Activated naive CD8-positive, alpha-beta T cell treated with anti-CD3 and anti-CD28 coated beads, Interleukin-2, amount 10 ng/mL, durations not matched to agents 7 days and 5 days (primary cell): ENCODE data around the gene MFGE8. TPM values are rescaled to one million over a fixed set of nuclear protein-coding genes. Genes with fewer than 3 reads are reported as not detected.

Experiments used
- ATAC-seq: fragments of 150-1000 bp; cut with Tn5 transposase; one replicate; pipeline ENCODE4 v1.10.0; 2021; ENCODE audit warnings: low read depth, moderate library complexity
- POLR2A ChIA-PET: fragments of 350-600 bp; sonication (Branson Sonifier 250); formaldehyde crosslinking; loops from one replicate; lab custom pipeline; 2021; ENCODE audit warnings: antibody characterized with exemption; lab: Charles Lee
- DNase-seq: peaks from one replicate; pipeline ENCODE4 v3.0.0; 2021
- H3K27ac Mint-ChIP-seq: one replicate; pipeline ENCODE4 v1.8.0; 2022; ENCODE audit warnings: mild to moderate bottlenecking, mixed read lengths
- H3K27me3 Mint-ChIP-seq: one replicate; pipeline ENCODE4 v1.8.0; 2022; ENCODE audit warnings: mild to moderate bottlenecking, moderate library complexity, mixed read lengths
- H3K36me3 Mint-ChIP-seq: one replicate; pipeline ENCODE4 v1.8.0; 2021; ENCODE audit warnings: mild to moderate bottlenecking, mixed read lengths
- H3K4me1 Mint-ChIP-seq: one replicate; pipeline ENCODE4 v1.8.0; 2021; ENCODE audit warnings: mixed read lengths
- H3K4me3 Mint-ChIP-seq: one replicate; pipeline ENCODE4 v1.8.0; 2022; ENCODE audit warnings: mild to moderate bottlenecking, moderate library complexity, mixed read lengths
- H3K9me3 Mint-ChIP-seq: one replicate; pipeline ENCODE4 v1.8.0; 2021; ENCODE audit warnings: mixed read lengths
- total RNA-seq, 2 experiments: library from RNA; stranded (reverse); gene quantifications; one replicate each; pipeline ENCODE4 v1.2.3, GENCODE V29; 2021

Gene MFGE8
- total RNA-seq, 2 experiments from 2014 or later: 94.7 to 100 TPM

- H3K27me3 Mint-ChIP-seq: no peaks in the 10 kb centered on the region
- no peak overlapping the region for H3K27ac Mint-ChIP-seq
- H3K9me3 Mint-ChIP-seq: no peaks in the 10 kb centered on the region
- POLR2A ChIA-PET: no interaction called here
- H3K4me3 Mint-ChIP-seq: no peak overlapping the region
- ATAC-seq (no peak), DNase-seq (no peak)
- peaks cover 15% of the 10 kb centered on the region for H3K4me1 Mint-ChIP-seq
- peaks cover 4% of the 10 kb centered on the region for H3K36me3 Mint-ChIP-seq
Measured at GRCh38 chr15:88890495-88890894, 22.7 kb downstream of the MFGE8 start.

DNA sequence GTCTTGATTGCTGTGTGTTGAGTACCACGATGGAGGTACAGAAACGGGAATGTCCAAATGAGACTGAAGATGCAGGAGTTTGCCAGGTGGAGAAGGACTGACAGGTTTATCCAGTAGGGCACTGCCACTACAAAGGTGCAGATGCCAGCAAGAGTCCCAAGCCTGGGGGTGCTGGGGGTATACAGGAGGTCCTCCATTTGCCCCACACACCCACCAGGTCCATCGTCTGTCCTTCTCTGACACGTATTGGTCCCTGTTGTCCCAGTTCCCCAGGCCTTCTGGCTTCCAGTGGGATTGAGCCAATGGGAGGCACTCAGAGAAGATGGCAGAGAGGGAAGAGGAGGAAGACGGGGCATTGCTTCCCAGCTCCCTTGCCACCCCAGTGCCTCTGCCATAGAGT lies 24.5 kb downstream of the MFGE8 start:
- Mint-ChIP-seq H3K9me3 (no peaks in the 10 kb centered on the region), H3K27ac (no peak overlapping the region), H3K27me3 (no peaks in the 10 kb centered on the region), H3K4me3 (no peak overlapping the region), H3K4me1 (peaks cover 5% of the 10 kb centered on the region), H3K36me3 (peaks cover 13% of the 10 kb centered on the region)
- POLR2A ChIA-PET: no interaction called here
- no peak for ATAC-seq
- DNase-seq: no peak

GRCh38 chr15:88887068-88887580 lies 26.1 kb downstream of the MFGE8 start:
- Mint-ChIP-seq H3K9me3 (no peaks in the 10 kb centered on the region), H3K4me1 (peaks cover 2% of the 10 kb centered on the region), H3K36me3 (peaks cover 14% of the 10 kb centered on the region), H3K4me3 (no peak overlapping the region), H3K27me3 (no peaks in the 10 kb centered on the region), H3K27ac (peak overlapping the region; percentile 52)
- ATAC-seq (no peak), DNase-seq (no peak)
- POLR2A ChIA-PET: no interaction called here

- ATAC-seq (no peak), DNase-seq (no peak)
- H3K4me1 Mint-ChIP-seq: no peaks in the 10 kb centered on the region
- POLR2A ChIA-PET: interaction anchor here (1.0 to 1.2 kb wide), 2 partner anchors 10 to 259 kb away, joined by 3 read pairs; no protein-coding TSS in a partner anchor
- H3K36me3 Mint-ChIP-seq: peaks cover 20% of the 10 kb centered on the region
- H3K27me3 Mint-ChIP-seq: no peaks in the 10 kb centered on the region
- H3K27ac Mint-ChIP-seq: no peak overlapping the region
- H3K4me3 Mint-ChIP-seq: no peak overlapping the region
- no peaks in the 10 kb centered on the region for H3K9me3 Mint-ChIP-seq
Measured at GRCh38 chr15:88882785-88883184, 30.4 kb downstream of the MFGE8 start.

GRCh38 chr15:88881775-88882174 lies 31.4 kb downstream of the MFGE8 start:
- H3K36me3 Mint-ChIP-seq: peaks cover 18% of the 10 kb centered on the region
- no peak for DNase-seq
- no peak overlapping the region for H3K4me3 Mint-ChIP-seq
- H3K4me1 Mint-ChIP-seq: no peaks in the 10 kb centered on the region
- no peak for ATAC-seq
- POLR2A ChIA-PET: no interaction called here
- H3K9me3 Mint-ChIP-seq: no peaks in the 10 kb centered on the region
- H3K27ac Mint-ChIP-seq: no peak overlapping the region
- H3K27me3 Mint-ChIP-seq: no peaks in the 10 kb centered on the region

- Mint-ChIP-seq H3K27ac (no peak overlapping the region), H3K27me3 (no peaks in the 10 kb centered on the region), H3K36me3 (peaks cover 18% of the 10 kb centered on the region), H3K4me1 (no peaks in the 10 kb centered on the region), H3K9me3 (no peaks in the 10 kb centered on the region), H3K4me3 (no peak overlapping the region)
- ATAC-seq (no peak), DNase-seq (no peak)
- POLR2A ChIA-PET: no interaction called here
Measured at GRCh38 chr15:88880944-88881740, 32.0 kb downstream of the MFGE8 start.

DNA sequence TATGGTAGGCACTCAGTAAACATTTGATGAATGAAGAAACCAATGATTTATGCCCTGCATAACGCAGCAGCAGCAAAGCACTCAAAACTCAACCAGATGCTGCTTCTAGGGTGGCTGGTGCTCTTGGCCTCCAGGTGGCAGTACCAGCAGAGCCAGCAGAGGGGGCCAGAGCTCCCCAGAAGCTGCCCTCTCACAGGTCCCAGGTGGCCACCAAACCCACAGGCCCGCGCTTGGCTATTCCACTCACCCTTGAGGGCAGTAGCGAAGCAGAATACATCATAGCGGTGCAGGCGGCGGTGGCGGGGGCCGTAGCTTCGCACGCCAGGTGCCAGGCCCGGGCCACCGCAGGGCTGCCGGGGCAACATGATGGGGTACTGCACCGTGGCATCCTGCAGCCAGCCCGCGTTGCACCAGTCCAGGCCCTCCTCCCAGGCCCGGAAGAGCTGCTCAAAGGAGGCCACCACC lies 34.4 kb downstream of the MFGE8 start:
- Mint-ChIP-seq H3K4me3 (no peak overlapping the region), H3K4me1 (no peaks in the 10 kb centered on the region), H3K27me3 (no peaks in the 10 kb centered on the region), H3K27ac (no peak overlapping the region), H3K9me3 (no peaks in the 10 kb centered on the region), H3K36me3 (peaks cover 11% of the 10 kb centered on the region)
- POLR2A ChIA-PET: interaction anchor here (0.6 to 1.0 kb wide), 2 partner anchors 16 to 25 kb away, joined by 3 read pairs; no protein-coding TSS in a partner anchor
- DNase-seq (peak; percentile 64), ATAC-seq (peak; percentile 74)

DNA sequence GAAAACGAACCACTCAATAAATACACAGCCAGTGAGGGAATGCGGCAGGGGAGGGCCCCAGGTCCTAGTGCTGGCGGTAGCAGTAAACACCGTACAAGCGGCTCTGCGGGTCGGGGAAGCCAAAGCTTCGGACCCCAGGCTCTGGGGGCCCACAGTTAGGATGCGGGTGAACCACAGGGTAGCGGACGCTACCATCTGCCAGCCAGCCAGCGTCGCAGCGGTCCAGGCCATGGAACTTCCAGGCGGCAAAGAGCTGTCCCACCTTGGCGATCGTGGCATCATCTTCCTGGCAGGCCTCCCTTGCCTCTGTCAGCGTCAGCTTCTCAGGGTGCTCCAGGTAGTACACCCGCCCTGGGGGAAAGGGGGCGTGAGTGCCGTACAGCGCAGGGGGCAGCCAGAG lies 35.3 kb downstream of the MFGE8 start:
- H3K4me1 Mint-ChIP-seq: no peaks in the 10 kb centered on the region
- no peak overlapping the region for H3K4me3 Mint-ChIP-seq
- POLR2A ChIA-PET: no interaction called here
- ATAC-seq (no peak), DNase-seq (no peak)
- no peak overlapping the region for H3K27ac Mint-ChIP-seq
- H3K9me3 Mint-ChIP-seq: no peaks in the 10 kb centered on the region
- no peaks in the 10 kb centered on the region for H3K27me3 Mint-ChIP-seq
- H3K36me3 Mint-ChIP-seq: peaks cover 9% of the 10 kb centered on the region

DNA sequence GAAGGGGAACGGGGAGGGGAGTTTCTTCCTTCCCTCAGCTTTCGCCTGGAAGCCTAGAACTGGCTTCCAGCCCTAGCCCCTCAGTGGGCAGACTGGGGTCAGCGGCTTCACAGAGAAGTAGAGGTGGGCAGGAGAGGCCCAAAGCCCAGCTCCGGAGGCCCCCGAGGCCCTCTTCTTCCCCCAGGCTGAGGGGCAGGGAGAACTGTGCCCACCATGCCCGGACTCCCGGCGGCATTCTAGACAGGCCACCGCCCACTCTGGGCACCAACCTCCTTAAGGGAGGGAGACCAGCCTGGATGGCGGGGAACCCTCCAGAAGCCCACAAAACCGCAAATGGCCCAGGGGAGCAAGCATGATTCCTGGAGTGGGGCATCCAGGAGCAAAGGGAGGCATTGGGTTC lies 35.8 kb downstream of the MFGE8 start:
- no peak overlapping the region for H3K4me3 Mint-ChIP-seq
- no peaks in the 10 kb centered on the region for H3K9me3 Mint-ChIP-seq
- DNase-seq: no peak
- H3K27ac Mint-ChIP-seq: no peak overlapping the region
- H3K27me3 Mint-ChIP-seq: no peaks in the 10 kb centered on the region
- POLR2A ChIA-PET: no interaction called here
- H3K36me3 Mint-ChIP-seq: peaks cover 9% of the 10 kb centered on the region
- ATAC-seq: no peak
- no peaks in the 10 kb centered on the region for H3K4me1 Mint-ChIP-seq

- Mint-ChIP-seq H3K4me1 (no peaks in the 10 kb centered on the region), H3K36me3 (peaks cover 7% of the 10 kb centered on the region), H3K4me3 (no peak overlapping the region), H3K9me3 (no peaks in the 10 kb centered on the region), H3K27me3 (no peaks in the 10 kb centered on the region), H3K27ac (no peak overlapping the region)
- ATAC-seq (no peak), DNase-seq (no peak)
- POLR2A ChIA-PET: no interaction called here
Measured at GRCh38 chr15:88876573-88876972, 36.6 kb downstream of the MFGE8 start.

GRCh38 chr15:88874684-88875083 lies 38.5 kb downstream of the MFGE8 start:
- Mint-ChIP-seq H3K36me3 (peaks cover 4% of the 10 kb centered on the region), H3K4me3 (no peak overlapping the region), H3K4me1 (no peaks in the 10 kb centered on the region), H3K27me3 (no peaks in the 10 kb centered on the region), H3K9me3 (no peaks in the 10 kb centered on the region), H3K27ac (no peak overlapping the region)
- no peak for ATAC-seq
- no peak for DNase-seq
- POLR2A ChIA-PET: interaction anchor here (0.6 kb wide), 1 partner anchor 42 kb away, joined by 3 read pairs; no protein-coding TSS in a partner anchor

- H3K9me3 Mint-ChIP-seq: no peaks in the 10 kb centered on the region
Measured at GRCh38 chr15:88874275-88874674, 38.9 kb downstream of the MFGE8 start.

GRCh38 chr15:88873786-88874185 lies 39.4 kb downstream of the MFGE8 start:
- POLR2A ChIA-PET: no interaction called here
- Mint-ChIP-seq H3K27me3 (no peaks in the 10 kb centered on the region), H3K4me1 (no peaks in the 10 kb centered on the region), H3K27ac (no peak overlapping the region), H3K4me3 (no peak overlapping the region), H3K36me3 (peaks cover 4% of the 10 kb centered on the region), H3K9me3 (no peaks in the 10 kb centered on the region)
- ATAC-seq (no peak), DNase-seq (no peak)

More at GRCh38 chr15:88874275-88874674, 38.9 kb downstream of the MFGE8 start:
- DNase-seq: no peak
- Mint-ChIP-seq H3K27ac (no peak overlapping the region), H3K36me3 (peaks cover 4% of the 10 kb centered on the region), H3K4me3 (no peak overlapping the region), H3K27me3 (no peaks in the 10 kb centered on the region), H3K4me1 (no peaks in the 10 kb centered on the region)
- POLR2A ChIA-PET: interaction anchor here (0.6 kb wide), 1 partner anchor 43 kb away, joined by 3 read pairs; no protein-coding TSS in a partner anchor
- no peak for ATAC-seq

- no peaks in the 10 kb centered on the region for H3K9me3 Mint-ChIP-seq
- no peak overlapping the region for H3K27ac Mint-ChIP-seq
- peaks cover 2% of the 10 kb centered on the region for H3K36me3 Mint-ChIP-seq
- ATAC-seq (no peak), DNase-seq (no peak)
- POLR2A ChIA-PET: no interaction called here
- H3K4me3 Mint-ChIP-seq: no peak overlapping the region
- no peaks in the 10 kb centered on the region for H3K4me1 Mint-ChIP-seq
- no peaks in the 10 kb centered on the region for H3K27me3 Mint-ChIP-seq
Measured at GRCh38 chr15:88872706-88873105, 40.5 kb downstream of the MFGE8 start.
